Body of pancreas (tissue), 4 donors: ENCODE results near the gene CSMD2. TPM values are rescaled to one million over a fixed set of nuclear protein-coding genes. Genes with fewer than 3 reads are reported as not detected.
A peak's percentile ranks its signal among the peaks of the same experiment; 100 is the strongest.

Experiments
- ATAC-seq: fragments of 150-250 bp; one replicate; pipeline ENCODE4 v1.9.1; 2016
- DNase-seq, 4 donors: peaks; one replicate each; pipeline ENCODE4 v3.0.0-alpha.2; 2019
- H3K27ac ChIP-seq, 4 donors: fragments of 200-600 bp; sonication (generic); 1 replicate in 3 of 4; 2 replicates in 1 of 4; pipeline versions ENCODE4 v1.5.1 to v1.6.1; 2016 to 2019; ENCODE audit warnings: mild to moderate bottlenecking in 1 of 4, mixed read lengths in 1 of 4, moderate library complexity in 1 of 4
- H3K27me3 ChIP-seq, 2 donors: fragments of 200-600 bp; sonication (generic); one replicate each; pipeline ENCODE4 v1.6.0; 2016; ENCODE audit warnings: mild to moderate bottlenecking in 1 of 2
- H3K36me3 ChIP-seq, 2 donors: fragments of 200-600 bp; sonication (generic); replicated peaks in 1 of 2; 2 replicates each; pipeline ENCODE4 v1.5.1; 2016; ENCODE audit warnings: low read depth in 2 of 2; ENCODE audit not compliant: insufficient read depth in 1 of 2
- H3K4me1 ChIP-seq: fragments of 200-600 bp; sonication (generic); one replicate; pipeline ENCODE4 v1.6.0; 2016
- H3K4me3 ChIP-seq, 2 donors: fragments of 200-600 bp; sonication (generic); 1 replicate in 1 of 2; 2 replicates in 1 of 2; pipeline ENCODE4 v1.5.1; 2016 to 2019
- H3K9me3 ChIP-seq, 3 donors: fragments of 200-600 bp; sonication (generic); 1 replicate in 2 of 3; 2 replicates in 1 of 3; pipeline ENCODE4 v1.5.1; 2016
- POLR2A ChIP-seq, 3 donors: fragments of 450-650 bp; IDR thresholded peaks; one replicate each; pipeline ENCODE4 v1.6.1; 2016; ENCODE audit warnings: antibody characterized with exemption in 3 of 3, mild to moderate bottlenecking in 2 of 3
- WGBS, 2 donors: methylation state at CpG; one replicate each; pipeline ENCODE4 v1.1.5; 2017; 5-methylcytosine and 5-hydroxymethylcytosine counted together
- intact Hi-C: fragments of 100-400 bp; cut with DNase I; formaldehyde crosslinking; loops from one replicate; pipeline ENCODE4 v1.15.1; 2023
- total RNA-seq, 2 donors: library from RNA; depleted of rRNA; stranded (reverse); fragments of >200 nt; gene quantifications; one replicate each; pipeline ENCODE4 v1.1.0, GENCODE V29; 2016
- TF ChIP-seq, protein P1 (sequence below), 7 experiments: fragments of 450-650 bp in 4 of 7; fragments of 200-600 bp in 3 of 7; sonication (generic) in 3 of 7; IDR thresholded peaks; one replicate each; pipeline ENCODE4 v1.5.1; 2016 to 2019; ENCODE audit warnings: antibody characterized with exemption in 7 of 7

CSMD2 gene
- total RNA-seq, 2 donors from 2014 or later = 0.26 to 0.33 TPM

GRCh38 chr1:33878392-33878791, 286.6 kb downstream of the CSMD2 start:
- no peaks in the 10 kb centered on the region for H3K4me1 ChIP-seq
- no peak for ATAC-seq
- H3K36me3 ChIP-seq = no peaks in the 10 kb centered on the region
- no peak for DNase-seq
- H3K27me3 ChIP-seq = no peaks in the 10 kb centered on the region
- H3K9me3 ChIP-seq = no peaks in the 10 kb centered on the region
- no peak overlapping the region for H3K4me3 ChIP-seq
- H3K27ac ChIP-seq = no peak overlapping the region
- WGBS, 2 donors = 21 to 23% methylated on average over 2 of the region's 2 CpGs
- TF ChIP-seq, protein P1, sequence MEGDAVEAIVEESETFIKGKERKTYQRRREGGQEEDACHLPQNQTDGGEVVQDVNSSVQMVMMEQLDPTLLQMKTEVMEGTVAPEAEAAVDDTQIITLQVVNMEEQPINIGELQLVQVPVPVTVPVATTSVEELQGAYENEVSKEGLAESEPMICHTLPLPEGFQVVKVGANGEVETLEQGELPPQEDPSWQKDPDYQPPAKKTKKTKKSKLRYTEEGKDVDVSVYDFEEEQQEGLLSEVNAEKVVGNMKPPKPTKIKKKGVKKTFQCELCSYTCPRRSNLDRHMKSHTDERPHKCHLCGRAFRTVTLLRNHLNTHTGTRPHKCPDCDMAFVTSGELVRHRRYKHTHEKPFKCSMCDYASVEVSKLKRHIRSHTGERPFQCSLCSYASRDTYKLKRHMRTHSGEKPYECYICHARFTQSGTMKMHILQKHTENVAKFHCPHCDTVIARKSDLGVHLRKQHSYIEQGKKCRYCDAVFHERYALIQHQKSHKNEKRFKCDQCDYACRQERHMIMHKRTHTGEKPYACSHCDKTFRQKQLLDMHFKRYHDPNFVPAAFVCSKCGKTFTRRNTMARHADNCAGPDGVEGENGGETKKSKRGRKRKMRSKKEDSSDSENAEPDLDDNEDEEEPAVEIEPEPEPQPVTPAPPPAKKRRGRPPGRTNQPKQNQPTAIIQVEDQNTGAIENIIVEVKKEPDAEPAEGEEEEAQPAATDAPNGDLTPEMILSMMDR (IDR thresholded peaks at IDR 0.05) = no peak
- TF ChIP-seq POLR2A (IDR thresholded peaks at IDR 0.05) = no peak
- intact Hi-C loops = no loop called here

DNA sequence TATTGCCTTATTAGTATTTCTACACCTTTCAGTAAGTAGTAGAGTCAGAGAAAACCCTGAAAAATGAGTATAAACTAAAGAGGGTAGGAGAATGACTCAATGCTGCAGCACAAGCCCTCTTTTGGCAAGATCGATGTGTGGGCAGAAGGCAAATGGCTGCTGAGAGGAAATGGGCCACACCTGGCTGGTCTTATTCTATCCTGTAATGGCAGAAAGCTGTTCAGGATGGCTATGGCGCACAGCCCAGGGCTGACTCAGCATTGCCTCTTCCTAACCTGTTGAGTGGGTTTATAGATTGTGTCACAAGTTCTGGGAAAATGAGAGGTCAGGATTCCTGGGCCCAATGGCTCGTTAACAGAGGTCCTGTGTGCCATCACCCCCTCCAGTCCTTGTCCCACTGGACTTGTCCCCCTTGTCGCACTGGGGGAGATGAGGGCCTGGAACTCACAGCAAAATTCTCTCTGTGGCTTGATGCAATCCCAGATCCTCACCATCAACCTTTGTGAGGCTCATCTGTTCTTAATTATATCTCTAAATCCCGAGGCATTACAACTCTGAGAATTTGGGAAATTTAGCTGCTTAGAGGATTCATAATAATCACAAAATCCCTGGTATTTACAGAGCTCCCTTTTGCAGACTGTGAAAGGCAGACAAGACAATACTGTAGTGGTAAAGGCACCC, 287.9 kb downstream of the CSMD2 start:
- H3K4me3 ChIP-seq = no peak overlapping the region
- TF ChIP-seq, protein P1 (IDR thresholded peaks at IDR 0.05) = no peak
- TF ChIP-seq POLR2A (IDR thresholded peaks at IDR 0.05) = no peak
- H3K36me3 ChIP-seq = no peaks in the 10 kb centered on the region
- DNase-seq = peak in 3 of 4 donors; percentile 21 to 27 (median 21)
- H3K9me3 ChIP-seq = no peaks in the 10 kb centered on the region
- no peaks in the 10 kb centered on the region for H3K27me3 ChIP-seq
- intact Hi-C loops = no loop called here
- no peaks in the 10 kb centered on the region for H3K4me1 ChIP-seq
- no peak for ATAC-seq
- no peak overlapping the region for H3K27ac ChIP-seq
- 79 to 80% methylated on average over 5 of the region's 5 CpGs for WGBS, 2 donors

DNA sequence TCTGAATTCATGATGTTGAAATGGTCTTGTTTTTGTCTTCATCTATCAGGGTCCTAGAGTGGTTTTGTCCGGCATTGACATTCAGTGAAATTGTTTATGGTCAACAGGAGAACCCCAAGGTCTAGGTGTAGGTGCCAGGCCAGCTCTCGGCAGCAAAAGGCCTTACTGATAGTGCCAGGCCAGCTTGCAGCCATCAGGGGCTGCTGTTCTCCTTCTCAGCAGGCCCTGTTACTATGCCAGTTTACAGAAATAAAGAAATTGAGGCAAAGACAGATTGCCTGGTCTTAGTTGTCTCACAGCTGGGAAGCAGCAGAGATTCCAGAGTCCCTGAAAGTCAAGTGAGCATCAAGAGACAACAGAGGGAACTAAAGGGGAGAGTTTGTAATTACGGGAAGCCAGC, 289.2 kb downstream of the CSMD2 start:
- ATAC-seq = no peak
- no peaks in the 10 kb centered on the region for H3K27me3 ChIP-seq
- H3K9me3 ChIP-seq = no peaks in the 10 kb centered on the region
- no peaks in the 10 kb centered on the region for H3K4me1 ChIP-seq
- H3K27ac ChIP-seq = no peak overlapping the region
- H3K36me3 ChIP-seq = no peaks in the 10 kb centered on the region
- 67 to 74% methylated on average over 3 of the region's 3 CpGs for WGBS, 2 donors
- no peak overlapping the region for H3K4me3 ChIP-seq
- no peak for TF ChIP-seq POLR2A (IDR thresholded peaks at IDR 0.05)
- TF ChIP-seq, protein P1 (IDR thresholded peaks at IDR 0.05) = no peak
- DNase-seq = no peak
- intact Hi-C loops = no loop called here

- H3K27ac ChIP-seq = no peak overlapping the region
- H3K27me3 ChIP-seq = no peaks in the 10 kb centered on the region
- H3K36me3 ChIP-seq = no peaks in the 10 kb centered on the region
- H3K4me1 ChIP-seq = no peaks in the 10 kb centered on the region
- 88% methylated on average over 7 of the region's 7 CpGs for WGBS, 2 donors
- DNase-seq = no peak
- no peaks in the 10 kb centered on the region for H3K9me3 ChIP-seq
- ATAC-seq = no peak
- intact Hi-C loops = no loop called here
- TF ChIP-seq, protein P1 (IDR thresholded peaks at IDR 0.05) = no peak
- no peak for TF ChIP-seq POLR2A (IDR thresholded peaks at IDR 0.05)
- no peak overlapping the region for H3K4me3 ChIP-seq
Observed at GRCh38 chr1:33874636-33875035, 290.4 kb downstream of the CSMD2 start.

- no peak for ATAC-seq
- H3K4me1 ChIP-seq = no peaks in the 10 kb centered on the region
- DNase-seq = no peak
- intact Hi-C loops = no loop called here
- WGBS, 2 donors = 88 to 90% methylated on average over 2 of the region's 2 CpGs
- no peaks in the 10 kb centered on the region for H3K27me3 ChIP-seq
- no peak for TF ChIP-seq POLR2A (IDR thresholded peaks at IDR 0.05)
- TF ChIP-seq, protein P1 (IDR thresholded peaks at IDR 0.05) = no peak
- no peaks in the 10 kb centered on the region for H3K9me3 ChIP-seq
- no peak overlapping the region for H3K4me3 ChIP-seq
- no peaks in the 10 kb centered on the region for H3K36me3 ChIP-seq
- no peak overlapping the region for H3K27ac ChIP-seq
Observed at GRCh38 chr1:33872683-33873082, 292.3 kb downstream of the CSMD2 start.
